A549 (cell line): ENCODE measurements around the gene KCNMA1.

Experiments used
- CHD2 ChIP-seq: fragments of 150-350 bp; IDR thresholded peaks from 2 replicates; pipeline ENCODE4 v1.6.1; 2014; ENCODE audit warnings: low read length; ENCODE audit not compliant: partially characterized antibody
- CTCF ChIP-seq: fragments of >200 bp; sonication (Bioruptor Twin); formaldehyde crosslinking; IDR thresholded peaks from 3 replicates; pipeline ENCODE4 v1.5.1; 2016
- SREBF2 ChIP-seq: fragments of 450-650 bp; IDR thresholded peaks from 2 replicates; pipeline ENCODE4 v1.6.1; 2014; ENCODE audit warnings: mild to moderate bottlenecking, moderate library complexity
- TF ChIP-seq, protein P1 (sequence below): fragments of >200 bp; sonication (Bioruptor Twin); formaldehyde crosslinking; IDR thresholded peaks from 2 replicates; pipeline ENCODE4 v1.6.1; 2016
- TF ChIP-seq, protein P2 (sequence below): IDR thresholded peaks from 2 replicates; pipeline ENCODE4 v1.6.1; 2012

GRCh38 chr10:76883596-76883995 lies 754.0 kb downstream of the KCNMA1 start:
- TF ChIP-seq, protein P1, sequence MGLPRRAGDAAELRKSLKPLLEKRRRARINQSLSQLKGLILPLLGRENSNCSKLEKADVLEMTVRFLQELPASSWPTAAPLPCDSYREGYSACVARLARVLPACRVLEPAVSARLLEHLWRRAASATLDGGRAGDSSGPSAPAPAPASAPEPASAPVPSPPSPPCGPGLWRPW = no peak
- TF ChIP-seq SREBF2 (no peak), CHD2 (no peak), CTCF (no peak)
- TF ChIP-seq, protein P2, sequence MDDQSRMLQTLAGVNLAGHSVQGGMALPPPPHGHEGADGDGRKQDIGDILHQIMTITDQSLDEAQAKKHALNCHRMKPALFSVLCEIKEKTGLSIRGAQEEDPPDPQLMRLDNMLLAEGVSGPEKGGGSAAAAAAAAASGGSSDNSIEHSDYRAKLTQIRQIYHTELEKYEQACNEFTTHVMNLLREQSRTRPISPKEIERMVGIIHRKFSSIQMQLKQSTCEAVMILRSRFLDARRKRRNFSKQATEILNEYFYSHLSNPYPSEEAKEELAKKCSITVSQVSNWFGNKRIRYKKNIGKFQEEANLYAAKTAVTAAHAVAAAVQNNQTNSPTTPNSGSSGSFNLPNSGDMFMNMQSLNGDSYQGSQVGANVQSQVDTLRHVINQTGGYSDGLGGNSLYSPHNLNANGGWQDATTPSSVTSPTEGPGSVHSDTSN = no peak
